BE2C (cell line): ENCODE data around the gene ANGPT4. TPM values are rescaled to one million over a fixed set of nuclear protein-coding genes. Genes with fewer than 3 reads are reported as not detected.

Experiments used
- DNase-seq: peaks from one replicate; pipeline ENCODE4 v3.0.0-alpha.2; 2020
- H3K27me3 ChIP-seq: fragments of 250-450 bp; sonication (Bioruptor Pico); 2 replicates; pipeline ENCODE4 v1.5.1; 2020; ENCODE audit warnings: mild to moderate bottlenecking
- H3K36me3 ChIP-seq: fragments of 250-450 bp; sonication (Bioruptor Pico); 2 replicates; pipeline ENCODE4 v1.5.1; 2020; ENCODE audit warnings: mild to moderate bottlenecking
- H3K4me1 ChIP-seq: fragments of 250-450 bp; sonication (Bioruptor Pico); 2 replicates; pipeline ENCODE4 v1.5.1; 2020
- H3K4me3 ChIP-seq: 2 replicates; pipeline ENCODE4 v1.5.1; 2011; ENCODE audit warnings: low read depth, low read length
- H3K9me3 ChIP-seq: fragments of 250-450 bp; sonication (Bioruptor Pico); 2 replicates; pipeline ENCODE4 v1.5.1; 2020
- CTCF ChIP-seq: IDR thresholded peaks from 2 replicates; pipeline ENCODE4 v1.5.1; 2012; ENCODE audit warnings: mild to moderate bottlenecking, low read depth, low read length
- polyA plus RNA-seq: library from polyadenylated mRNA; unstranded; fragments of >200 nt; gene quantifications from one replicate; pipeline ENCODE4 v1.2.1, GENCODE V29; 2012; ENCODE audit warnings: low read depth, missing spikeins; ENCODE audit not compliant: insufficient read length, insufficient read depth

ANGPT4 gene
- not detected for polyA plus RNA-seq

GRCh38 chr20:916125-916799, at the start of gene ANGPT4:
Gene ANGPT4 (minus strand): TSS chr20:916334. CDS start chr20:916214, 120 bp downstream.
- TF ChIP-seq CTCF: no peak
- H3K4me1 ChIP-seq: no peaks in the 10 kb centered on the region
- H3K27me3 ChIP-seq: no peaks in the 10 kb centered on the region
- H3K4me3 ChIP-seq: no peak within 1 kb of the TSS
- no peak for DNase-seq
- H3K9me3 ChIP-seq: no peaks in the 10 kb centered on the region
- H3K36me3 ChIP-seq: no peaks in the 10 kb centered on the region

- no peak for DNase-seq
Measured at GRCh38 chr20:963795-964194, 47.7 kb upstream of the ANGPT4 start.

GRCh38 chr20:962683-963082, 46.5 kb upstream of the ANGPT4 start:
- no peaks in the 10 kb centered on the region for H3K4me1 ChIP-seq
- no peak for DNase-seq
- no peak for TF ChIP-seq CTCF
- no peaks in the 10 kb centered on the region for H3K36me3 ChIP-seq
- H3K9me3 ChIP-seq: no peaks in the 10 kb centered on the region
- no peak overlapping the region for H3K4me3 ChIP-seq
- no peaks in the 10 kb centered on the region for H3K27me3 ChIP-seq

More at GRCh38 chr20:963795-964194, 47.7 kb upstream of the ANGPT4 start:
- Histone ChIP-seq H3K27me3 (no peaks in the 10 kb centered on the region), H3K4me3 (no peak overlapping the region), H3K9me3 (no peaks in the 10 kb centered on the region), H3K36me3 (no peaks in the 10 kb centered on the region), H3K4me1 (no peaks in the 10 kb centered on the region)
- no peak for TF ChIP-seq CTCF

GRCh38 chr20:962223-962622, 46.1 kb upstream of the ANGPT4 start:
- no peak overlapping the region for H3K4me3 ChIP-seq
- H3K36me3 ChIP-seq: no peaks in the 10 kb centered on the region
- no peak for TF ChIP-seq CTCF
- DNase-seq: no peak
- no peaks in the 10 kb centered on the region for H3K9me3 ChIP-seq
- no peaks in the 10 kb centered on the region for H3K27me3 ChIP-seq
- H3K4me1 ChIP-seq: no peaks in the 10 kb centered on the region

GRCh38 chr20:961768-962167, 45.6 kb upstream of the ANGPT4 start:
- Histone ChIP-seq H3K4me1 (no peaks in the 10 kb centered on the region), H3K4me3 (no peak overlapping the region), H3K9me3 (no peaks in the 10 kb centered on the region), H3K36me3 (no peaks in the 10 kb centered on the region), H3K27me3 (no peaks in the 10 kb centered on the region)
- DNase-seq: no peak
- no peak for TF ChIP-seq CTCF

- Histone ChIP-seq H3K36me3 (no peaks in the 10 kb centered on the region), H3K27me3 (no peaks in the 10 kb centered on the region)
- no peak for DNase-seq
Measured at GRCh38 chr20:959996-960615, 44.0 kb upstream of the ANGPT4 start.

More at GRCh38 chr20:959996-960615, 44.0 kb upstream of the ANGPT4 start:
- Histone ChIP-seq H3K4me1 (no peaks in the 10 kb centered on the region), H3K4me3 (no peak overlapping the region), H3K9me3 (no peaks in the 10 kb centered on the region)
- TF ChIP-seq CTCF: no peak
